Stomach (tissue), 9 donors: ENCODE data around the gene METTL21A. TPM values are rescaled to one million over a fixed set of nuclear protein-coding genes. Genes with fewer than 3 reads are reported as not detected.

Experiments
- DNase-seq, 2 donors: peaks; one replicate each; pipeline versions ENCODE4 v3.0.0 to v3.0.0-alpha.2; 2013 to 2019
- H3K27ac ChIP-seq, 5 donors: fragments of 200-600 bp in 4 of 5; sonication (generic) in 4 of 5; one replicate each; pipeline ENCODE4 v1.5.1; 2013 to 2019; ENCODE audit warnings: mild to moderate bottlenecking in 1 of 5, moderate library complexity in 1 of 5
- H3K27me3 ChIP-seq, 3 donors: fragments of 200-600 bp; sonication (generic); one replicate each; pipeline ENCODE4 v1.5.1; 2017 to 2019; ENCODE audit warnings: mixed run types in 1 of 3
- H3K36me3 ChIP-seq, 4 donors: fragments of 200-600 bp; sonication (generic); 1 replicate in 3 of 4; 2 replicates in 1 of 4; pipeline ENCODE4 v1.5.1; 2016 to 2019
- H3K4me1 ChIP-seq, 4 donors: fragments of 200-600 bp; sonication (generic); one replicate each; pipeline ENCODE4 v1.5.1; 2016 to 2019
- H3K4me3 ChIP-seq, 4 donors: fragments of 200-600 bp; sonication (generic) in 3 of 4; one replicate each; pipeline ENCODE4 v1.5.1; 2016 to 2019; ENCODE audit warnings: mild to moderate bottlenecking in 1 of 4
- H3K9me3 ChIP-seq, 4 donors: fragments of 200-600 bp; sonication (generic); one replicate each; pipeline ENCODE4 v1.5.1; 2016 to 2019
- CTCF ChIP-seq, 7 experiments: fragments of 450-650 bp in 4 of 7; fragments of 200-600 bp in 3 of 7; sonication (generic) in 3 of 7; IDR thresholded peaks; one replicate each; pipeline ENCODE4 v1.5.1; 2016 to 2019; ENCODE audit warnings: antibody characterized with exemption in 7 of 7, control low read depth in 2 of 7, mild to moderate bottlenecking in 1 of 7
- EP300 ChIP-seq: sonication (generic); formaldehyde crosslinking; IDR thresholded peaks from one replicate; pipeline ENCODE4 v1.6.1; 2017; ENCODE audit warnings: antibody characterized with exemption
- POLR2A ChIP-seq, 4 donors: fragments of 450-650 bp; IDR thresholded peaks; one replicate each; pipeline ENCODE4 v1.6.1; 2016; ENCODE audit warnings: antibody characterized with exemption in 4 of 4, control low read depth in 2 of 4, mild to moderate bottlenecking in 1 of 4, moderate library complexity in 1 of 4
- POLR2AphosphoS5 ChIP-seq, 3 donors: sonication (generic); formaldehyde crosslinking; IDR thresholded peaks; one replicate each; pipeline ENCODE4 v1.6.1; 2016; ENCODE audit warnings: antibody characterized with exemption in 3 of 3
- WGBS, 5 donors: extraction: QIAGEN DNeasy Blood & Tissue Kit in 3 of 5; methylation state at CpG; one replicate each; pipeline versions ENCODE4 v1.1.5 to v1.1.7; 2013 to 2018; 5-methylcytosine and 5-hydroxymethylcytosine counted together
- intact Hi-C: fragments of 100-400 bp; cut with DNase I; formaldehyde crosslinking; loops from one replicate; pipeline ENCODE4 v1.15.1; 2023; ENCODE audit warnings: low total_unique reads
- polyA plus RNA-seq, 3 donors: library from polyadenylated mRNA; stranded (reverse); fragments of 200-250 nt; gene quantifications; one replicate each; pipeline ENCODE4 v1.2.3, GENCODE V29; 2013
- total RNA-seq, 5 donors: library from RNA; depleted of rRNA; stranded (reverse); fragments of >200 nt; gene quantifications; one replicate each; pipeline versions ENCODE4 v1.1.0 to v1.2.3, GENCODE V29; 2014 to 2016
- donor health status: healthy with polysubstance abuse.
- donor health status: Bipolar disorder and iron deficiency.
- donor health status: healthy.

Gene METTL21A
- total and polyA plus RNA-seq, 8 donors, result 7.4 to 42.9 (median 20.1) TPM

GRCh38 chr2:207614824-207615223 lies 10.4 kb downstream of the METTL21A start:
- no peaks in the 10 kb centered on the region for H3K9me3 ChIP-seq
- intact Hi-C loops, result no loop called here
- H3K27me3 ChIP-seq, result no peaks in the 10 kb centered on the region
- H3K4me3 ChIP-seq, result no peak overlapping the region
- H3K4me1 ChIP-seq, result peaks cover 0 to 16% (median 7%) of the 10 kb centered on the region in 4 donors
- TF ChIP-seq POLR2A (IDR thresholded peaks at IDR 0.05) (no peak), EP300 (no peak), CTCF (IDR thresholded peaks at IDR 0.05) (no peak), POLR2AphosphoS5 (IDR thresholded peaks at IDR 0.05) (no peak)
- WGBS, 5 donors, result 93 to 95% (median 94%) methylated on average over 2 of the region's 2 CpGs
- no peak for DNase-seq
- no peak overlapping the region for H3K27ac ChIP-seq
- peaks cover 10 to 37% (median 28%) of the 10 kb centered on the region in 4 donors for H3K36me3 ChIP-seq

- 30 to 55% (median 38%) methylated on average over 4 of the region's 4 CpGs for WGBS, 5 donors
- intact Hi-C loops, result no loop called here
These were observed 12.5 kb downstream of the METTL21A start for GRCh38 chr2:207612714-207613113.

GRCh38 chr2:207606829-207607228 lies 18.4 kb downstream of the METTL21A start:
- intact Hi-C loops, result no loop called here
- no peaks in the 10 kb centered on the region for H3K27me3 ChIP-seq
- peaks cover 0 to 7% (median 0%) of the 10 kb centered on the region in 4 donors for H3K36me3 ChIP-seq
- no peaks in the 10 kb centered on the region for H3K4me1 ChIP-seq
- no peaks in the 10 kb centered on the region for H3K9me3 ChIP-seq
- no peak overlapping the region for H3K4me3 ChIP-seq
- no peak for DNase-seq
- TF ChIP-seq POLR2A (IDR thresholded peaks at IDR 0.05) (no peak), POLR2AphosphoS5 (IDR thresholded peaks at IDR 0.05) (no peak), EP300 (no peak), CTCF (IDR thresholded peaks at IDR 0.05) (no peak)
- no peak overlapping the region for H3K27ac ChIP-seq
- 92 to 99% (median 95%) methylated on average over 5 of the region's 5 CpGs for WGBS, 5 donors

More at GRCh38 chr2:207612714-207613113, 12.5 kb downstream of the METTL21A start:
- TF ChIP-seq EP300, result no peak
- no peak for TF ChIP-seq POLR2A (IDR thresholded peaks at IDR 0.05)
- TF ChIP-seq CTCF (IDR thresholded peaks at IDR 0.05), result no peak
- no peak for TF ChIP-seq POLR2AphosphoS5 (IDR thresholded peaks at IDR 0.05)
- Histone ChIP-seq H3K4me3 (no peak overlapping the region), H3K27ac (peak overlapping the region in 1 of 5 donors; percentile 10), H3K36me3 (peaks cover 10 to 22% (median 17%) of the 10 kb centered on the region in 4 donors), H3K27me3 (no peaks in the 10 kb centered on the region), H3K4me1 (peaks cover 0 to 10% (median 6%) of the 10 kb centered on the region in 4 donors), H3K9me3 (no peaks in the 10 kb centered on the region)
- peak in 1 of 2 donors; percentile 18 for DNase-seq

DNA sequence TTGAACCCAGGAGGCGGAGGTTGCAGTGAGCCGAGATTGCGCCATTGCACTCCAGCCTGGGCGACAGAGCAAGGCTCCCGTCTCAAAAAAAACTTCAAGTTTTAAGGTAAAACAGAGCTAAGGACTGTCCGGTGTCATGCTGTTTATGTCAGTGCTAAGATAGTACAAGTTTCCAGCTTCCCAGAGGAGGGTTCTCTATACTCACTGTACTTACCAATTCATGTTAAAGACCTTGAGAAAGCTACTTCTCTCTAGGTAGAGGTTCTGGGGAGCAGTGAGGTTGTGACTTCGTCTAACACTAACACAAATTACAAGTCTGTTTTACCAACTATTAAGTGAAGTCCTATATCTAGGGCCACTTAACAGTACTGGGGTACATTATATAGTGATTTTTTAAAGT lies 18.8 kb downstream of the METTL21A start:
- 91 to 97% (median 94%) methylated on average over 6 to 7 of the region's 7 CpGs for WGBS, 5 donors
- no peak for TF ChIP-seq CTCF (IDR thresholded peaks at IDR 0.05)
- TF ChIP-seq POLR2A (IDR thresholded peaks at IDR 0.05), result no peak
- no peak for TF ChIP-seq POLR2AphosphoS5 (IDR thresholded peaks at IDR 0.05)
- no peak for TF ChIP-seq EP300
- intact Hi-C loops, result no loop called here
- H3K4me1 ChIP-seq, result no peaks in the 10 kb centered on the region
- no peaks in the 10 kb centered on the region for H3K27me3 ChIP-seq
- DNase-seq, result no peak
- H3K36me3 ChIP-seq, result peaks cover 0 to 7% (median 0%) of the 10 kb centered on the region in 4 donors
- no peaks in the 10 kb centered on the region for H3K9me3 ChIP-seq
- H3K27ac ChIP-seq, result no peak overlapping the region
- no peak overlapping the region for H3K4me3 ChIP-seq
